GM19099 (cell line): ENCODE data around the gene ERCC6L2.

ENCODE experiments used
- POLR2A ChIP-seq: IDR thresholded peaks from 3 replicates; pipeline ENCODE4 v1.6.1; 2011; ENCODE audit warnings: low read depth; ENCODE audit not compliant: insufficient read length; ENCODE audit errors: extremely low read depth

The ERCC6L2 gene, protein sequence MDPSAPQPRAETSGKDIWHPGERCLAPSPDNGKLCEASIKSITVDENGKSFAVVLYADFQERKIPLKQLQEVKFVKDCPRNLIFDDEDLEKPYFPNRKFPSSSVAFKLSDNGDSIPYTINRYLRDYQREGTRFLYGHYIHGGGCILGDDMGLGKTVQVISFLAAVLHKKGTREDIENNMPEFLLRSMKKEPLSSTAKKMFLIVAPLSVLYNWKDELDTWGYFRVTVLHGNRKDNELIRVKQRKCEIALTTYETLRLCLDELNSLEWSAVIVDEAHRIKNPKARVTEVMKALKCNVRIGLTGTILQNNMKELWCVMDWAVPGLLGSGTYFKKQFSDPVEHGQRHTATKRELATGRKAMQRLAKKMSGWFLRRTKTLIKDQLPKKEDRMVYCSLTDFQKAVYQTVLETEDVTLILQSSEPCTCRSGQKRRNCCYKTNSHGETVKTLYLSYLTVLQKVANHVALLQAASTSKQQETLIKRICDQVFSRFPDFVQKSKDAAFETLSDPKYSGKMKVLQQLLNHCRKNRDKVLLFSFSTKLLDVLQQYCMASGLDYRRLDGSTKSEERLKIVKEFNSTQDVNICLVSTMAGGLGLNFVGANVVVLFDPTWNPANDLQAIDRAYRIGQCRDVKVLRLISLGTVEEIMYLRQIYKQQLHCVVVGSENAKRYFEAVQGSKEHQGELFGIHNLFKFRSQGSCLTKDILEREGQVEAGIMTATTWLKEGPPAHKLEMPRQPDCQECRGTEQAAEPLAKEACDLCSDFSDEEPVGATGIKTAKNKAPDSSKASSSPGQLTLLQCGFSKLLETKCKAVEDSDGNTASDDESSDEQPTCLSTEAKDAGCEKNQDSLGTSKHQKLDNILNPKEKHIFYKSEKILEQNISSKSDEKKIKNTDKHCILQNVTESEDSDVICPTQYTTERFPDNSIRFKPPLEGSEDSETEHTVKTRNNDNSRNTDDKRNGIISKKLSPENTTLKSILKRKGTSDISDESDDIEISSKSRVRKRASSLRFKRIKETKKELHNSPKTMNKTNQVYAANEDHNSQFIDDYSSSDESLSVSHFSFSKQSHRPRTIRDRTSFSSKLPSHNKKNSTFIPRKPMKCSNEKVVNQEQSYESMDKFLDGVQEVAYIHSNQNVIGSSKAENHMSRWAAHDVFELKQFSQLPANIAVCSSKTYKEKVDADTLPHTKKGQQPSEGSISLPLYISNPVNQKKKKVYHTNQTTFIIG (N-terminal part only)

DNA sequence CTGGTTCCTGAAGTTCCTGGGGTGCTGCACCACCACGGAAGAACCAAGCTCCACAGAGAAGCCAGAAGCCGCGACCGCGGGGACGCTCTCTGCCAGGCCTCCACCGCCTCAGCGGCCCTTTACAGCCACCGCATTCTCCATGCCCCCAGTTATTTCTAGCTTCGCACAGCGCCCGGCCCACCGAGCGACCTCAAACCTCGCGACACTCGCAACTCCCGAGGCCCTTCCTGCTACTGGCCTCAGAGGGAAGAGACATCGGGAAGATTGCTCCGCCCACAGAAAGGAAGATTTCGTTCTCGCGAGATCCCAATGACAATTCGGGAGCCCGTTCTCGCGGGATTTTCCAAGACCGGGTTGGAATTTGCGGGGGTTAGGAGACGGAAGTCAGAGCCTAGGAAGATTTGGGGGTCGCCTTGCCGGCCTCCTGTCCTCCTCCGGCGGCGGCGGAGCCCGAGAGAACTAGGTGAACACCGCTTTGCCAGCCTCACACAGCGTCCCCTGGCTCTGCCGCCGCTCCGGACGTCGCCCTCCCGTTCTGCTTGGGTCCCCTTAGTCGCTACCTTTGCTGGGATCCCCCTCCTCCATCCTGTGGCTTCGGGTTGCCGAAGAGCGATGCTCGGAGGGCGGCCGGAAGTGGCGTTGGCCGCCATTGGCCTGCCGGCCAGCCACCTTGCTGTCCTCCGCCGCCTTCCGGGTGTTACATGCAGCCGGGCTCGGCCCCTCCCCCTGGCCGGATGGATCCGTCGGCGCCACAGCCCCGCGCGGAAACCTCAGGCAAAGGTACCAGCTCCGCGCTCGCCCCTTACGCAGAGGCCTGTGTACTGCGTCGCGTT, at the start of gene ERCC6L2:
Gene ERCC6L2, plus strand, starts transcription at position 387 of the 833 bp plus-strand sequence. Its CDS starts 348 bp downstream, at position 735.
- TF ChIP-seq POLR2A = peak; percentile 87

DNA sequence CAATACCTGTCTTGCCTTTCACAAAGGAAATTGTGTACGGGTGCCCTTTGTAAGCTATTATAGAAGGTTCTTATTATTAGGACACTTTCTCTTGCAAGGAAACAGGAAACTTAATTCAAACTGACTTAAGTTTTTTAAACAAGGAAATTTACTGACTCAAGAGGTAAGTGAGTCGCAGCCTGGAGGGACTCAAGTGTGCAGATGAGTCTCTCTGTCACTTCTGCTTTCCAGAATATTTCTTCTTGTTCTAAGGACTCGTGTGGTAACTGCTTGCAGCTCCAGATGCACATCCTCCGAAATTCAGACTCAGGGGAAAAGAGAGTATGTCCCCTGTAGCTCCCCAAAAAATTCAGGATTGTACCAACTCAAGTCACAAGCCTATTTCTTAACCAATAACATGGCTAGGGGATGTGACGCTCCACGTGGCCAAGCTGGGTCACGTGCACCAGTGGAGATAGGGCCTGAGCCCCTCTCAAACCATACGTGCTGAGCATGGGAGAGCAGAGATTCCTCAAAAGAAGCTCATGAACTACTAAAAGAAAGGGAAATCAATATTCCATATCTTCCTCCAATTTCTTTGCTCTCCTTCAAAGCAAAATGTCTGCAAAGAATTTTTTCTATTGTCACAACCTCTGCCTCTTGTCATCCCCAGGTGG, 49.2 kb upstream of the ERCC6L2 start:
- TF ChIP-seq POLR2A = no peak

GRCh38 chr9:95830768-95831167, 44.7 kb upstream of the ERCC6L2 start:
- TF ChIP-seq POLR2A = no peak

- no peak for TF ChIP-seq POLR2A
Measured at GRCh38 chr9:95831810-95832209, 43.7 kb upstream of the ERCC6L2 start.

GRCh38 chr9:95833546-95834178, 41.8 kb upstream of the ERCC6L2 start:
- TF ChIP-seq POLR2A = no peak

- no peak for TF ChIP-seq POLR2A
Measured at GRCh38 chr9:95834281-95834907, 41.1 kb upstream of the ERCC6L2 start.

DNA sequence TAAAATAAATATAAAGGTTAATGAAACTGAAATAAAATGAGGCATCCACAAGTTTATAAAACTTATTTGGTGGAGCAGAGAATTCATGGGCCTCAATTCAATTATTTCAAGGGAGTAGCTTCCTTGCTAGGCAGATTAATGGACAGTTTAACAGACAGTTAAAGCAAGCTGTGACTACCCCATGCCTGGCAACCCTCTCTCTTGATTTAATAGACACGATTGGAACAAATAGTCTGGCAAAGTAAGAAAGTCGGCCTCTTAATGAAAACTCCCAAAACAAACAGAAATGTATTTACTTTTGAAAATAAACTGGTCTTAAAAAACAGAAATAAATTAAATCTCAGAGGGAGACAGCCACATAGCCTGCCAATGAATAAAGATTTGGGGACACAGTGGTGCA, 40.1 kb upstream of the ERCC6L2 start:
- no peak for TF ChIP-seq POLR2A

DNA sequence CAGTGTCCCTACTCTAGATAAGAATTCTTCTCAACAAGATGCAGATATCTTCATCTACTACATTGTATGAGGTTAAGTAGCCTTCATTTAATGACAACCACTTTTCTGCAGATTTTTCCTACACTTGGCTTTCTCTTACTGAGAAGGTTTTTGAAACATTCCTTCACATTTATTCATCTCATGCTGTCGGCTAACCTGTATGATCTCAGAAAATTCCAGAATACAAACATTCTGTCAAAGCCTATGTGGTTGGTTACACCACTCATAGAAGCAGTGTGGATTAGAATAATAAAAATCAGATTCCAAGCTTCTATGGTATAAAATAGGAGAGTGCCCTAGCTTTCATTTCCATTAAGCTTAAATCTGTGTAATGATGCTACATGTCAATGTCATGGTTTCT, 39.4 kb upstream of the ERCC6L2 start:
- TF ChIP-seq POLR2A = no peak

DNA sequence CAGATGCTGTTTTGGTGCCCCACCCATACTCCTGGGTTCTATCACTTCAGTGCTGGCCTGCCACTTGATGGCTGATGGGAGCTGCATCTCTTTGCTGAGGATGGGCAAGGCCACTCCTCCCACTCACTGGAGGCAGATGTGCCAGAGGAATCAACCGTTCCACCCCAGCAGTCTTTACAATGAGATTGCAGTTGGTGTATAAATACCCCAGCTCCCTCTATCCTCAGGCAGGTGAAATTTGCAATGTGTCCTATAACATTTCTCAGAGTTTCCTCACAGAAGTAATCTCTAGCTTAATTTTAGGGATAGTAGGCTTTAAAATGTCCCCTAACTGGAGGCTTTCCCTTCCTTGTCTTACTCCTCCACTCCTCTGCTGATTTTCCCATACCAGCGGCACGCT, 36.5 kb upstream of the ERCC6L2 start:
- no peak for TF ChIP-seq POLR2A

DNA sequence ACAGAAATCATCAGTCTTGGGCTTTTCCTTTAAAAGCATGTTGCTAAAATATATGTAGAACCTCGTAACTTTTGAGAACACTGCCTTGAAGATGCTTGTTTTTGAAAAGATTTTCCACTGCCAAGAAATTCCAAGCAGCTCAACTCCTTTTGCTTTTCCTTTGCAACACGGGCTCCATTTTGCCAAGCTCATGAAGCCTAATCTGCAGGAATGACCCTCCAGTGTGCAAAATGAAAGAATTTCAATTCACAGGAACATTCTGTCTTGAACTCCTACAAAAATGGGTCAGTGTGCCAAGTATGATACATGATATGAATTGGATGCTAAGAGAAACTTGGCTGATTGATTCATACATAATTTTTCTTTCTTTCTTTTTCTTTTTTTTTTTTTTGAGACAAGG, 35.4 kb upstream of the ERCC6L2 start:
- no peak for TF ChIP-seq POLR2A

DNA sequence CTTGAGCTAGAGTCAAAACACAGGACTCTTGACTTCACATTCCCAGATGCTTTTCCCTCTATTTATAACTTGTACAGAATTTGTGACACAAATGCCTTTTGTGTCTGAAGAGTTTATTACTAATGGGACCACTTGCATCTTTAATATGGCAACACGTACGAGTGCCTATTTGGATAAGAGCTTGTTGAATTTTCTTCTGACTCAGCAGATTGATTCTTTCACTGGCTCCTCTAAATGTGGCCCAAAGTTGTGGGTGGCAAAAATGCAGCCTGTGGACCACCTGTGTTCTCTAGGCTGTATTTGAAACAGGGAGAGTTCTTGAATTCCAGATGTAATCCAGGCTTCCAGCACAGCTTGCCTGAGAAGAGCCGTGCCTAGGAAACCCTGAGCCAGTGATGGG, 34.1 kb upstream of the ERCC6L2 start:
- no peak for TF ChIP-seq POLR2A

GRCh38 chr9:95845751-95846150, 29.7 kb upstream of the ERCC6L2 start:
- no peak for TF ChIP-seq POLR2A

GRCh38 chr9:95848764-95849163, 26.7 kb upstream of the ERCC6L2 start:
- no peak for TF ChIP-seq POLR2A
